ENCODE results near the gene PATJ.

DNA sequence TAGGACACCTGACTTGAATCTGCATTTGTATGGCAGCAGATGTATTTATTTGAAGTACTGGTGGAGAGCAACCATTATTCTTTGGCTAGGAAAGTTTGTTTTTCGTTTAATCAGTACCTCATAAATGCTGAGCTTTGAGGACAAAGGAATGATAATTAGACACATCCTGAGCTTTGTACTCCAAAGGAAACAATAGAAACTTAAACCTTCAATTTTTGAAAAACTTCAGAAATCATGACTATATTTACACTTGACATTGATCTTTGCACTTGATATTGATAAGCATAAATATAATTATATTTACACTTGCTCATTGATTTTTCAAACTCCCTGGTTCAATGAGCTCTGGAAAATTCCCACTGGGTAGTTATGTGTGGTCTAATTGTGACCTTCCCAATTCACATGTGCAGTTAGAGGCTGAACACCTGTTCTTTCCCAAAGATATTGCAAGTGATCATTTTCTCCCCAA, 10.7 kb downstream of the PATJ start:
- TF ChIP-seq, protein P1, sequence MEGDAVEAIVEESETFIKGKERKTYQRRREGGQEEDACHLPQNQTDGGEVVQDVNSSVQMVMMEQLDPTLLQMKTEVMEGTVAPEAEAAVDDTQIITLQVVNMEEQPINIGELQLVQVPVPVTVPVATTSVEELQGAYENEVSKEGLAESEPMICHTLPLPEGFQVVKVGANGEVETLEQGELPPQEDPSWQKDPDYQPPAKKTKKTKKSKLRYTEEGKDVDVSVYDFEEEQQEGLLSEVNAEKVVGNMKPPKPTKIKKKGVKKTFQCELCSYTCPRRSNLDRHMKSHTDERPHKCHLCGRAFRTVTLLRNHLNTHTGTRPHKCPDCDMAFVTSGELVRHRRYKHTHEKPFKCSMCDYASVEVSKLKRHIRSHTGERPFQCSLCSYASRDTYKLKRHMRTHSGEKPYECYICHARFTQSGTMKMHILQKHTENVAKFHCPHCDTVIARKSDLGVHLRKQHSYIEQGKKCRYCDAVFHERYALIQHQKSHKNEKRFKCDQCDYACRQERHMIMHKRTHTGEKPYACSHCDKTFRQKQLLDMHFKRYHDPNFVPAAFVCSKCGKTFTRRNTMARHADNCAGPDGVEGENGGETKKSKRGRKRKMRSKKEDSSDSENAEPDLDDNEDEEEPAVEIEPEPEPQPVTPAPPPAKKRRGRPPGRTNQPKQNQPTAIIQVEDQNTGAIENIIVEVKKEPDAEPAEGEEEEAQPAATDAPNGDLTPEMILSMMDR (optimal IDR thresholded peaks at IDR 0.05 in 1 of 3, IDR thresholded peaks at IDR 0.05 in 1 of 3, conservative IDR thresholded peaks at IDR 0.05 in 1 of 3; ENCODE audit: extremely low read depth in 1 of 3, insufficient read depth in 2 of 3, low read length in 3 of 3) = no peak
- TF ChIP-seq EZH2 (IDR thresholded peaks at IDR 0.05; ENCODE audit: low read length) = no peak

All from keratinocyte (primary cell).